Kidney epithelial cell (primary cell): ENCODE results near the gene ASIC2. TPM values are rescaled to one million over a fixed set of nuclear protein-coding genes. Genes with fewer than 3 reads are reported as not detected.

Source experiments
- DNase-seq: peaks from one replicate; pipeline ENCODE4 v3.0.0-alpha.2; 2010; ENCODE audit warnings: low read depth
- H3K27me3 ChIP-seq: 2 replicates; pipeline ENCODE4 v1.6.0; 2011; ENCODE audit warnings: low read length; ENCODE audit not compliant: control insufficient read depth, insufficient read depth
- H3K36me3 ChIP-seq: 2 replicates; pipeline ENCODE4 v1.5.1; 2011; ENCODE audit warnings: low read length; ENCODE audit not compliant: control insufficient read depth, insufficient read depth
- H3K4me3 ChIP-seq: 2 replicates; pipeline ENCODE4 v1.5.1; 2011; ENCODE audit warnings: low read depth, mild to moderate bottlenecking, control low read depth, low read length
- total RNA-seq: library from RNA; depleted of rRNA; stranded (reverse); fragments of >200 nt; gene quantifications from 2 replicates; pipeline ENCODE4 v1.2.3, GENCODE V29; 2015
- TF ChIP-seq, protein P1 (sequence below): IDR thresholded peaks from 2 replicates; pipeline ENCODE4 v1.5.1; 2011; ENCODE audit warnings: mild to moderate bottlenecking, moderate library complexity, low read length, control low read depth, inconsistent platforms; ENCODE audit not compliant: insufficient read depth, poor library complexity, severe bottlenecking

The ASIC2 gene
- total RNA-seq, 1 donor from 2014 or later, result 0.25 TPM

DNA sequence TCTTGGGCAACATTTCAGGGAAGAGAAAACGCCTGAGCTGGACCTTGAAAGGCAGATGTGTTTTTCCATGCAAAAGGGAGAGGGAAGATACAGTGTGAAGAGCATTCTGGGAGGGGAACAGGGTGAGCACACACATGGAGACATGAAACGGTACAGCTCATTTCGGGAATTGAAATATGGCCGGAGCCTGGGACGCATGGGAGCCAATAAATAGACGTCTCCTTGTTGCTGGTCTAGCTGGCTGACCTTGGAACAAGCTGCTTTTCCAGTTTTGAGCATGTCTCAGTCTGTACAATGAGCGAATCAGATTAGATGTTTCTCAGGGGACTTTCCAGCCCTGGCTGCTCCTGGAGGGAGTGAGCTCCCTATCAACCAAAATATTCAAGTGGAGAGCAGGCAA lies 63.6 kb downstream of the ASIC2 start:
- TF ChIP-seq, protein P1, sequence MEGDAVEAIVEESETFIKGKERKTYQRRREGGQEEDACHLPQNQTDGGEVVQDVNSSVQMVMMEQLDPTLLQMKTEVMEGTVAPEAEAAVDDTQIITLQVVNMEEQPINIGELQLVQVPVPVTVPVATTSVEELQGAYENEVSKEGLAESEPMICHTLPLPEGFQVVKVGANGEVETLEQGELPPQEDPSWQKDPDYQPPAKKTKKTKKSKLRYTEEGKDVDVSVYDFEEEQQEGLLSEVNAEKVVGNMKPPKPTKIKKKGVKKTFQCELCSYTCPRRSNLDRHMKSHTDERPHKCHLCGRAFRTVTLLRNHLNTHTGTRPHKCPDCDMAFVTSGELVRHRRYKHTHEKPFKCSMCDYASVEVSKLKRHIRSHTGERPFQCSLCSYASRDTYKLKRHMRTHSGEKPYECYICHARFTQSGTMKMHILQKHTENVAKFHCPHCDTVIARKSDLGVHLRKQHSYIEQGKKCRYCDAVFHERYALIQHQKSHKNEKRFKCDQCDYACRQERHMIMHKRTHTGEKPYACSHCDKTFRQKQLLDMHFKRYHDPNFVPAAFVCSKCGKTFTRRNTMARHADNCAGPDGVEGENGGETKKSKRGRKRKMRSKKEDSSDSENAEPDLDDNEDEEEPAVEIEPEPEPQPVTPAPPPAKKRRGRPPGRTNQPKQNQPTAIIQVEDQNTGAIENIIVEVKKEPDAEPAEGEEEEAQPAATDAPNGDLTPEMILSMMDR, result no peak
- H3K4me3 ChIP-seq, result no peak overlapping the region
- H3K36me3 ChIP-seq, result no peaks in the 10 kb centered on the region
- no peaks in the 10 kb centered on the region for H3K27me3 ChIP-seq
- DNase-seq, result no peak

GRCh38 chr17:33229028-33229427 lies 64.1 kb downstream of the ASIC2 start:
- no peak for DNase-seq
- no peaks in the 10 kb centered on the region for H3K27me3 ChIP-seq
- TF ChIP-seq, protein P1, result no peak
- no peaks in the 10 kb centered on the region for H3K36me3 ChIP-seq
- H3K4me3 ChIP-seq, result no peak overlapping the region

- H3K36me3 ChIP-seq, result no peaks in the 10 kb centered on the region
- no peak for DNase-seq
- H3K4me3 ChIP-seq, result no peak overlapping the region
- H3K27me3 ChIP-seq, result no peaks in the 10 kb centered on the region
- TF ChIP-seq, protein P1, result no peak
Observed at GRCh38 chr17:33228548-33228947, 64.5 kb downstream of the ASIC2 start.

DNA sequence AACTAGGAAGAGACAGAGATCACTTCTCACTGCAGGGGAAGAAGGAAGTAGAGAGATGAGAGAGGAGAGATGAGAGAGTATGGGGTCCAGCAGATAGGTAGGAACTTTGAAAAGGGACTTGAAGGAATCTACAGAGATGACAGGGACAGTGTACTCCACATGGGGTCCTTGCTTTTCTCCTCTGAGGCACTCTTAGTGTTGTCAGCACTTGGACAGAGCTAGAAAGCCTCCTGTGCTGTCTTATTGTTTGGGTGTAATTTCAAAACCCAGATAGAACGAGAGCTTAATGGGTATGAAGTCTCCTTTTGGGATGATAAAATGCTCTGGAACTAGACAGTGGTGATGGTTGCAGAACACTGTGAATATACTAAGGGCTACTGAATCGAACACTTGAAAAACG lies 65.2 kb downstream of the ASIC2 start:
- TF ChIP-seq, protein P1, result no peak
- no peak for DNase-seq
- Histone ChIP-seq H3K36me3 (no peaks in the 10 kb centered on the region), H3K27me3 (no peaks in the 10 kb centered on the region), H3K4me3 (no peak overlapping the region)

DNA sequence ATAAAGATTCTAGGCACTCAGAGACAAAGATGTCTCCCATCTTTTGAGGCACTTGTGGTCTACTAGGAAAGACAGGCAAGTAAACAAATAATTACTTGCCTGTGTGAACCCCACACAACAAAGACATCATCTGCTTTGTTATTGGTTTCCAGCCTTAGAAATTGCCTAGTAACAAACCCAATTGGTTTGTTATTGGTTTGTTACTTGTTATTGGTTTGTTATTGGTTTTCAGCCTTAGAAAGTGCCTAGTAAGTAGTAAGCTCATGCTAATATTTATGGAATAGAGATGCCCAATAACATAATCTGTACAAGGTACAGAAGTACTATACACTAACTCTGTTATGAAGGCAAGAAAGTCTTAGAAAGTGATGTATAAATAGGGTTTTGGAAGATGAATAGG lies 67.1 kb downstream of the ASIC2 start:
- H3K27me3 ChIP-seq, result no peaks in the 10 kb centered on the region
- no peaks in the 10 kb centered on the region for H3K36me3 ChIP-seq
- TF ChIP-seq, protein P1, result no peak
- no peak for DNase-seq
- H3K4me3 ChIP-seq, result no peak overlapping the region

DNA sequence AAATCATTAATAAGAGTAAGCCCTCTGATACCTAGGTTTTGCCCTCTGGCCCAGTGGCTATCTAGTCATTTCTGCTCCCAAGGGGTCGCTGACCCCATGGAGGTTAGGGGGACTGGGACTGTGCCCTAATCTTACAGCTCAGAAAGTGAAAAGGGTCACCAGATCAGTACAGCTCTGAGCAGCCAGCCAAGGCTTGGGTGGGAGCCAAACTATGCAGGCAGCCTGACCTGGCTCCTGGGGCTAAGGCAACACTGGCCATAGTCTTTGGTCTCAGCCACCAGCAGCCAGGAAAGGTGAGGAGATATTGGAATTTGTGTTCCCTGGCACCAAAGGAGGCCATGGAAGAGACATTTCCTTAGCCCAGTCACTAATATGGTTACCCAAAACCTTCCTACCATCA lies 67.6 kb downstream of the ASIC2 start:
- TF ChIP-seq, protein P1, result no peak
- DNase-seq, result no peak

More for the DNA sequence above, 67.6 kb downstream of the ASIC2 start:
- H3K36me3 ChIP-seq, result no peaks in the 10 kb centered on the region
- H3K4me3 ChIP-seq, result no peak overlapping the region
- no peaks in the 10 kb centered on the region for H3K27me3 ChIP-seq
